ENCODE results near the gene RND3.

RND3 gene

DNA sequence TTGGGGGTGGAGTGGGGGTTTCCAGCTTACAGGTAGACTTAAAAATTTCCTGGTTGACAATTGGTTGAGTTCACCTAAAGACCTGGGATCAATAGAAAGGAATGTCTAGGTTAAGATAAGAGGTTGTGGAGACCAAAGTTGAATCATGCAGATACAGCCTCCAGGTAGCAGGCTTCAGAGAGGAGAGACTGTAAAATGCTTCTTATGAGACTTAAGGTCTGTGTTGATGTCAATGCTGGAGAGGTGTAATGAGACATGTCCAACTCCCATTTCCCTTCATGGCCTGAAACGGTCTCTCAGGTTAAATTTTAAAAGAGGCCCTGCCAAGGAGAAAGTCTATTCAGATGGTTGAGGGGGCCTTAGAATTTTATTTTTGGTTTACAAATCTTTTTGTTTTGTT lies 38.5 kb upstream of the RND3 start:
- no peak overlapping the region for H3K4me2 ChIP-seq
- H3K9ac ChIP-seq = no peak overlapping the region
- H3K27me3 ChIP-seq (ENCODE audit: insufficient read depth, low read depth) = no peaks in the 10 kb centered on the region
- H3K27ac ChIP-seq = no peak overlapping the region
- no peaks in the 10 kb centered on the region for H4K20me1 ChIP-seq (ENCODE audit: insufficient read depth)
- H3K36me3 ChIP-seq (ENCODE audit: insufficient read depth) = no peaks in the 10 kb centered on the region
- peaks cover 19% of the 10 kb centered on the region for H3K4me1 ChIP-seq (ENCODE audit: low read depth, poor library complexity, severe bottlenecking)
- H2AFZ ChIP-seq (ENCODE audit: low read depth) = no peak overlapping the region
- no peaks in the 10 kb centered on the region for H3K79me2 ChIP-seq (ENCODE audit: insufficient read depth, low read depth)
- no peak overlapping the region for H3K4me3 ChIP-seq (IDR thresholded peaks at IDR 0.05; ENCODE audit: insufficient read depth, low read depth, low read length)
- TF ChIP-seq, protein P1, sequence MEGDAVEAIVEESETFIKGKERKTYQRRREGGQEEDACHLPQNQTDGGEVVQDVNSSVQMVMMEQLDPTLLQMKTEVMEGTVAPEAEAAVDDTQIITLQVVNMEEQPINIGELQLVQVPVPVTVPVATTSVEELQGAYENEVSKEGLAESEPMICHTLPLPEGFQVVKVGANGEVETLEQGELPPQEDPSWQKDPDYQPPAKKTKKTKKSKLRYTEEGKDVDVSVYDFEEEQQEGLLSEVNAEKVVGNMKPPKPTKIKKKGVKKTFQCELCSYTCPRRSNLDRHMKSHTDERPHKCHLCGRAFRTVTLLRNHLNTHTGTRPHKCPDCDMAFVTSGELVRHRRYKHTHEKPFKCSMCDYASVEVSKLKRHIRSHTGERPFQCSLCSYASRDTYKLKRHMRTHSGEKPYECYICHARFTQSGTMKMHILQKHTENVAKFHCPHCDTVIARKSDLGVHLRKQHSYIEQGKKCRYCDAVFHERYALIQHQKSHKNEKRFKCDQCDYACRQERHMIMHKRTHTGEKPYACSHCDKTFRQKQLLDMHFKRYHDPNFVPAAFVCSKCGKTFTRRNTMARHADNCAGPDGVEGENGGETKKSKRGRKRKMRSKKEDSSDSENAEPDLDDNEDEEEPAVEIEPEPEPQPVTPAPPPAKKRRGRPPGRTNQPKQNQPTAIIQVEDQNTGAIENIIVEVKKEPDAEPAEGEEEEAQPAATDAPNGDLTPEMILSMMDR (conservative IDR thresholded peaks at IDR 0.05; ENCODE audit: low read depth, low read length) = no peak

DNA sequence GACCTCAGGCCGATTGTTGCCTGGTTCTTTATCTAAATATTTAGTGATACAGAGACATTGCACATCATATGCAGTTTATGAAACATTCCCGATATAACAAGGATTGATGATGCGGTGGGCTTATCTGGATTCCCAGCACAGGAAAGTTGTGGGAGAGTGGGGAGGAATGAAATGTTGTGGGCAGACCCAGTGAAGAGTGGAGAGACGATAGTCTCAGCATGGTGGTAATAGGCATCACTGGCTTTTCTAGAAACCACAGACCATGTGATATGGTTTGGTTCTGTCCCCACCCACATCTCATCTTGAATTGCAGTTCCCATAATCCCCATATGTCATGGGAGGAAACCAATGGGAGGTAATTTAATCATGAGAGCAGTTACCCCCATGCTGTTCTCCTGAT lies 34.8 kb upstream of the RND3 start:
- no peaks in the 10 kb centered on the region for H3K79me2 ChIP-seq (ENCODE audit: insufficient read depth, low read depth)
- no peaks in the 10 kb centered on the region for H4K20me1 ChIP-seq (ENCODE audit: insufficient read depth)
- H3K4me2 ChIP-seq = no peak overlapping the region
- peaks cover 4% of the 10 kb centered on the region for H3K4me1 ChIP-seq (ENCODE audit: low read depth, poor library complexity, severe bottlenecking)
- H3K9ac ChIP-seq = no peak overlapping the region
- H3K36me3 ChIP-seq (ENCODE audit: insufficient read depth) = no peaks in the 10 kb centered on the region
- no peaks in the 10 kb centered on the region for H3K27me3 ChIP-seq (ENCODE audit: insufficient read depth, low read depth)
- H3K27ac ChIP-seq = no peak overlapping the region
- no peak overlapping the region for H2AFZ ChIP-seq (ENCODE audit: low read depth)
- TF ChIP-seq, protein P1 (conservative IDR thresholded peaks at IDR 0.05; ENCODE audit: low read depth, low read length) = no peak
- no peak overlapping the region for H3K4me3 ChIP-seq (IDR thresholded peaks at IDR 0.05; ENCODE audit: insufficient read depth, low read depth, low read length)

DNA sequence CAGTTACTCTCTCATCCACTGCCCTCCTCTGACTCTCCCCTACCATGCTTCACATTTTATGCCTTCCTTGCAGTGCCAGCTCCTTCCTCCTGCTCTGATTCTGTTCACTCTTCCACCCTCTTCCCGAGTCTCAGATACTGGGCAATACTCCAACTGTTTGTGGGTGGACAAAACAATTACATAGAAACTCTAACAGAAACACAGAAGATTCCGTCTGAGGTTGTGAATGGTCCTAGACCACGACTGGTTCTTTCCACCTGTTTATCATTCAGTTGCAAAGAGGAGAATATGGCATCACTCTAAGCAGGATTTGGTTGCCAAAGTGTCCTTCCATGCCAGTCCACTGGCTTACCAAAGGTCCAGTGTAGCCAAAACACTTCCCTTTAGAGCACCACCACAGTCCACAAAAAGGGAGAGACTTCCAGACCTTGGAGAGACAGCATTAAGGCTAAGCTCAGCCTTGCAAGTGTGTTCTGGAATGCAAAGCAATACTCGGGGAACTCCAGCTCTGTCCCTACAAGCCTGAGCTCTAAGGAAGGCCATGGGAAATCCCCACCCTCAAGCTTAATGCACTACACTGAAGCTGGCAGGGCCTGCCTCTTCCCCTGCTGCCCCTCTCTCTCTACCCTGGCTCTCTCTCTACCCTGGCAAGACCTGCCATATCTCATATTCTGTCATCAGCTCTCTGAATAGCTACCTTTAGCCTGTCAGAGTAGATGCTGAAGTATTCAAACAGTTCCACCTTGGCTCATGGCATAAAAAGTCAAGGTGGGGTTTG lies 33.6 kb upstream of the RND3 start:
- H3K4me1 ChIP-seq (ENCODE audit: low read depth, poor library complexity, severe bottlenecking) = peaks cover 4% of the 10 kb centered on the region
- H3K27ac ChIP-seq = no peak overlapping the region
- H3K36me3 ChIP-seq (ENCODE audit: insufficient read depth) = no peaks in the 10 kb centered on the region
- H4K20me1 ChIP-seq (ENCODE audit: insufficient read depth) = no peaks in the 10 kb centered on the region
- no peak overlapping the region for H3K9ac ChIP-seq
- no peaks in the 10 kb centered on the region for H3K79me2 ChIP-seq (ENCODE audit: insufficient read depth, low read depth)
- no peaks in the 10 kb centered on the region for H3K27me3 ChIP-seq (ENCODE audit: insufficient read depth, low read depth)
- TF ChIP-seq, protein P1 (conservative IDR thresholded peaks at IDR 0.05; ENCODE audit: low read depth, low read length) = no peak
- no peak overlapping the region for H3K4me2 ChIP-seq
- no peak overlapping the region for H3K4me3 ChIP-seq (IDR thresholded peaks at IDR 0.05; ENCODE audit: insufficient read depth, low read depth, low read length)
- no peak overlapping the region for H2AFZ ChIP-seq (ENCODE audit: low read depth)

DNA sequence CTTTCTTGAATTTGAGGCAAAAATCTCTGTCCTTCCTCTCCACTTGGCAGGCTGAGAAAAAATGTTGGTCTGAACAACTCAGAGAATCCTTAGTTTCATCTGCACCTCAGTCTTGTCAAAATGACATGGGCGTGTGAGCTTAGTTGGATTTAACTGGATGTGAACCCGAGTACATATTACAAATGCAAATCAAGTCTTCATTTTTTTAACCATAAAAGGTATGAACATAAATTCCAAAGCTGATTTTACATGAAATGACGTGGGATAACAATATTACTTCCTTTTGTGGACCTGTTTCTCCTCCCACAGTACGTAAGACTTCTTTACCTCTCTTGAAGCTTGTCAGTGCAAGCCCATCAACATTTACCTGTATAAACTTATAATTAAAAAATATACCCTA lies 32.6 kb upstream of the RND3 start:
- Histone ChIP-seq H3K4me1 (ENCODE audit: low read depth, poor library complexity, severe bottlenecking) (peaks cover 4% of the 10 kb centered on the region), H3K27ac (no peak overlapping the region), H3K4me3 (IDR thresholded peaks at IDR 0.05; ENCODE audit: insufficient read depth, low read depth, low read length) (no peak overlapping the region), H3K27me3 (ENCODE audit: insufficient read depth, low read depth) (no peaks in the 10 kb centered on the region), H4K20me1 (ENCODE audit: insufficient read depth) (no peaks in the 10 kb centered on the region), H3K4me2 (no peak overlapping the region), H2AFZ (ENCODE audit: low read depth) (no peak overlapping the region), H3K9ac (no peak overlapping the region), H3K36me3 (ENCODE audit: insufficient read depth) (no peaks in the 10 kb centered on the region), H3K79me2 (ENCODE audit: insufficient read depth, low read depth) (no peaks in the 10 kb centered on the region)
- TF ChIP-seq, protein P1 (conservative IDR thresholded peaks at IDR 0.05; ENCODE audit: low read depth, low read length) = no peak
